NCI-H82 treated with DMSO at 0.1 percent for 48 hours (cell line): ENCODE results near the gene OR10H4.
"Not testable (repeated sequence)": the region's sequence is repeated elsewhere in the genome, so short reads cannot be mapped to it uniquely, and the experiment has no call there.

Experiments used
- DNase-seq: peaks from one replicate; lab custom pipeline; 2025; ENCODE audit not compliant: unreplicated experiment; lab: John Stamatoyannopoulos, UW

The OR10H4 gene

GRCh38 chr19:15937771-15938170 lies 11.0 kb upstream of the OR10H4 start:
- no peak for DNase-seq

- DNase-seq: no peak
Observed at GRCh38 chr19:15944401-15944800, 4.4 kb upstream of the OR10H4 start.

- no peak for DNase-seq
Observed at GRCh38 chr19:15945301-15945700, 3.5 kb upstream of the OR10H4 start.

GRCh38 chr19:15954820-15955219 lies 6.0 kb downstream of the OR10H4 start:
- DNase-seq: no peak

GRCh38 chr19:15962319-15962718 lies 13.5 kb downstream of the OR10H4 start:
- DNase-seq: no peak

- DNase-seq: no peak
Observed at GRCh38 chr19:15964231-15964630, 15.4 kb downstream of the OR10H4 start.

GRCh38 chr19:15971224-15971780 lies 22.5 kb downstream of the OR10H4 start:
- DNase-seq: no peak

- not testable (repeated sequence) for DNase-seq
Observed at GRCh38 chr19:15972043-15972442, 23.2 kb downstream of the OR10H4 start.

- no peak for DNase-seq
Observed at GRCh38 chr19:15974856-15975255, 26.0 kb downstream of the OR10H4 start.

GRCh38 chr19:15976836-15977689 lies 28.3 kb downstream of the OR10H4 start:
- no peak for DNase-seq

GRCh38 chr19:15977690-15978089 lies 28.9 kb downstream of the OR10H4 start:
- no peak for DNase-seq

GRCh38 chr19:15979293-15979692 lies 30.5 kb downstream of the OR10H4 start:
- DNase-seq: no peak

- not testable (repeated sequence) for DNase-seq
Observed at GRCh38 chr19:15985831-15986230, 37.0 kb downstream of the OR10H4 start.

GRCh38 chr19:15986701-15987100 lies 37.9 kb downstream of the OR10H4 start:
- DNase-seq: no peak

GRCh38 chr19:15989889-15990288 lies 41.1 kb downstream of the OR10H4 start:
- DNase-seq: no peak

- no peak for DNase-seq
Observed at GRCh38 chr19:15991602-15992001, 42.8 kb downstream of the OR10H4 start.

GRCh38 chr19:15992014-15992413 lies 43.2 kb downstream of the OR10H4 start:
- DNase-seq: no peak

GRCh38 chr19:15995536-15995935 lies 46.7 kb downstream of the OR10H4 start:
- no peak for DNase-seq

GRCh38 chr19:15998166-15998565 lies 49.4 kb downstream of the OR10H4 start:
- no peak for DNase-seq
